IMR-90 (cell line): ENCODE data around the gene USP40. TPM values are rescaled to one million over a fixed set of nuclear protein-coding genes. Genes with fewer than 3 reads are reported as not detected.

ENCODE experiments used
- ATAC-seq: fragments of 200-7000 bp; cut with Tn5 transposase; 2 replicates; pipeline ENCODE4 v1.9.1; 2020; ENCODE audit warnings: low read depth, mild to moderate bottlenecking, moderate library complexity
- BruUV-seq: library from RNA; stranded (reverse); fragments of 400-500 nt; replicated peaks from 2 replicates; lab custom pipeline; 2021; lab: Mats Ljungman, UMichigan
- CTCF ChIA-PET: fragments of 300-600 bp; formaldehyde crosslinking; extraction: SDS; loops from one replicate; lab custom pipeline; 2021; ENCODE audit warnings: antibody characterized with exemption; lab: Yijun Ruan, JAX
- POLR2A ChIA-PET: fragments of 300-600 bp; sonication (Branson Sonifier 250); formaldehyde crosslinking; loops from one replicate; lab custom pipeline; 2022; ENCODE audit warnings: antibody characterized with exemption; ENCODE audit not compliant: unreplicated experiment; lab: Charles Lee
- DNase-seq: peaks from one replicate; pipeline ENCODE4 v3.0.0; 2013
- H2AFZ ChIP-seq: replicated peaks from 2 replicates; pipeline ENCODE3; 2013; ENCODE audit warnings: low read length, mild to moderate bottlenecking; ENCODE audit not compliant: poor library complexity
- H2AK5ac ChIP-seq: 2 replicates; pipeline ENCODE4 v1.6.1; 2013; ENCODE audit warnings: low read depth, low read length, inconsistent platforms
- H2AK9ac ChIP-seq: replicated peaks from 2 replicates; pipeline ENCODE3; 2013; ENCODE audit warnings: mild to moderate bottlenecking, low read depth, low read length, moderate library complexity; ENCODE audit not compliant: poor library complexity
- H2BK120ac ChIP-seq: 2 replicates; pipeline ENCODE4 v1.6.1; 2013; ENCODE audit warnings: low read depth, low read length, inconsistent platforms
- H2BK15ac ChIP-seq: 3 replicates; pipeline ENCODE4 v1.6.1; 2013; ENCODE audit warnings: low read depth, low read length, inconsistent platforms
- H2BK20ac ChIP-seq: 2 replicates; pipeline ENCODE4 v1.6.1; 2013; ENCODE audit warnings: low read depth, mild to moderate bottlenecking, inconsistent platforms, low read length, moderate library complexity
- H2BK5ac ChIP-seq: 2 replicates; pipeline ENCODE4 v1.6.1; 2013; ENCODE audit warnings: mild to moderate bottlenecking, low read depth, low read length, inconsistent platforms; ENCODE audit not compliant: poor library complexity, severe bottlenecking
- H3K14ac ChIP-seq: replicated peaks from 2 replicates; pipeline ENCODE4 v1.6.1; 2013; ENCODE audit warnings: low read depth, low read length, inconsistent platforms
- H3K18ac ChIP-seq: 2 replicates; pipeline ENCODE4 v1.6.1; 2013; ENCODE audit warnings: low read depth, low read length, control low read depth
- H3K23ac ChIP-seq: 2 replicates; pipeline ENCODE4 v1.6.1; 2013; ENCODE audit warnings: low read depth, low read length, inconsistent platforms
- H3K27ac ChIP-seq: 2 replicates; pipeline ENCODE4 v1.5.1; 2013; ENCODE audit warnings: mild to moderate bottlenecking, control low read depth, low read length; ENCODE audit not compliant: insufficient read depth
- H3K27me3 ChIP-seq: 2 replicates; pipeline ENCODE4 v1.6.1; 2013; ENCODE audit warnings: low read length; ENCODE audit not compliant: control insufficient read depth, insufficient read depth
- H3K36me3 ChIP-seq: 2 replicates; pipeline ENCODE4 v1.6.1; 2013; ENCODE audit warnings: low read length, mixed read lengths; ENCODE audit not compliant: control insufficient read depth, insufficient read depth
- H3K4ac ChIP-seq: 2 replicates; pipeline ENCODE4 v1.6.1; 2013; ENCODE audit warnings: low read depth, low read length, inconsistent platforms
- H3K4me1 ChIP-seq: 2 replicates; pipeline ENCODE4 v1.6.1; 2013; ENCODE audit warnings: low read length, mixed read lengths; ENCODE audit not compliant: control insufficient read depth, insufficient read depth
- H3K4me2 ChIP-seq: 2 replicates; pipeline ENCODE4 v1.6.1; 2013; ENCODE audit warnings: low read depth, mild to moderate bottlenecking, control low read depth, low read length, moderate library complexity
- H3K4me3 ChIP-seq: 2 replicates; pipeline ENCODE4 v1.5.1; 2013; ENCODE audit warnings: low read depth, mild to moderate bottlenecking, control low read depth, low read length, moderate library complexity; ENCODE audit not compliant: insufficient read depth
- H3K56ac ChIP-seq: 2 replicates; pipeline ENCODE4 v1.6.1; 2013; ENCODE audit warnings: low read length, inconsistent platforms; ENCODE audit not compliant: insufficient read depth; ENCODE audit errors: extremely low read depth
- H3K79me1 ChIP-seq, 2 experiments: 2 replicates each; pipeline ENCODE4 v1.6.1; 2013; ENCODE audit warnings: low read length in 2 of 2, inconsistent platforms in 1 of 2, low read depth in 1 of 2
- H3K9ac ChIP-seq: 2 replicates; pipeline ENCODE4 v1.6.1; 2013; ENCODE audit warnings: low read depth, low read length, control low read depth
- H3K9me1 ChIP-seq: 2 replicates; pipeline ENCODE4 v1.6.1; 2013; ENCODE audit warnings: low read length, inconsistent platforms; ENCODE audit not compliant: insufficient read depth
- H3K9me3 ChIP-seq: 2 replicates; pipeline ENCODE4 v1.6.1; 2013; ENCODE audit warnings: low read length; ENCODE audit not compliant: control insufficient read depth, insufficient read depth
- H4K20me1 ChIP-seq: 2 replicates; pipeline ENCODE4 v1.6.1; 2013; ENCODE audit warnings: low read length, inconsistent platforms; ENCODE audit not compliant: insufficient read depth
- H4K5ac ChIP-seq: 2 replicates; pipeline ENCODE4 v1.6.1; 2013; ENCODE audit warnings: mild to moderate bottlenecking, low read depth, low read length, control low read depth
- H4K8ac ChIP-seq, 2 experiments: 2 replicates each; pipeline ENCODE4 v1.6.1; 2013; ENCODE audit warnings: low read depth in 2 of 2, low read length in 2 of 2, control low read depth in 1 of 2, inconsistent platforms in 1 of 2
- H4K91ac ChIP-seq: 2 replicates; pipeline ENCODE4 v1.6.1; 2013; ENCODE audit warnings: low read depth, low read length, inconsistent platforms; ENCODE audit not compliant: insufficient read depth
- BHLHE40 ChIP-seq: fragments of 150-350 bp; IDR thresholded peaks from 2 replicates; pipeline ENCODE4 v1.6.1; 2016; ENCODE audit warnings: mild to moderate bottlenecking, low read depth, low read length
- CEBPB ChIP-seq: IDR thresholded peaks from 2 replicates; pipeline ENCODE4 v1.6.1; 2012; ENCODE audit warnings: low read depth, low read length, improper control_type of control experiment
- CHD1 ChIP-seq: IDR thresholded peaks from 2 replicates; pipeline ENCODE4 v1.6.1; 2012; ENCODE audit warnings: low read depth, low read length, improper control_type of control experiment
- CTCF ChIP-seq: conservative IDR thresholded peaks from 2 replicates; pipeline ENCODE4 v1.5.1; 2012; ENCODE audit warnings: mild to moderate bottlenecking, low read depth, low read length, improper control_type of control experiment
- FOS ChIP-seq: fragments of 150-350 bp; IDR thresholded peaks from 2 replicates; pipeline ENCODE4 v1.6.1; 2016; ENCODE audit warnings: low read depth, low read length
- MAFK ChIP-seq: IDR thresholded peaks from 2 replicates; pipeline ENCODE4 v1.6.1; 2012; ENCODE audit warnings: low read depth, low read length, improper control_type of control experiment
- MAZ ChIP-seq: IDR thresholded peaks from 2 replicates; pipeline ENCODE4 v1.6.1; 2012; ENCODE audit warnings: low read depth, mild to moderate bottlenecking, low read length, improper control_type of control experiment, moderate library complexity, borderline replicate concordance
- MXI1 ChIP-seq: IDR thresholded peaks from 2 replicates; pipeline ENCODE4 v1.6.1; 2012; ENCODE audit warnings: low read depth, mild to moderate bottlenecking, low read length, moderate library complexity, borderline replicate concordance
- NFE2L2 ChIP-seq: fragments of 150-350 bp; IDR thresholded peaks from 2 replicates; pipeline ENCODE4 v1.6.1; 2016; ENCODE audit warnings: low read depth, mild to moderate bottlenecking, low read length
- RCOR1 ChIP-seq: IDR thresholded peaks from 2 replicates; pipeline ENCODE4 v1.6.1; 2012; ENCODE audit warnings: mild to moderate bottlenecking, low read length, improper control_type of control experiment; ENCODE audit not compliant: insufficient replicate concordance
- SMC3 ChIP-seq: fragments of 150-350 bp; IDR thresholded peaks from 2 replicates; pipeline ENCODE4 v1.6.1; 2016; ENCODE audit warnings: low read depth, mild to moderate bottlenecking, antibody characterized with exemption, low read length, moderate library complexity
- WGBS, 2 experiments: methylation state at CpG; one replicate each; pipeline versions ENCODE4 v1.1.5 to v1.1.7; 2013; ENCODE audit warnings: missing lambda C conversion rate in 2 of 2; ENCODE audit not compliant: insufficient read length in 1 of 2; ENCODE audit errors: extremely low coverage in 2 of 2; 5-methylcytosine and 5-hydroxymethylcytosine counted together
- dilution Hi-C: fragments of 300-500 bp; cut with HindIII; formaldehyde crosslinking; loops from one replicate; pipeline ENCODE4 v1.14.3; 2018; ENCODE audit warnings: low sequenced_read_pairs; ENCODE audit not compliant: unreplicated experiment
- in situ Hi-C: fragments of 300-500 bp; cut with MboI; formaldehyde crosslinking; loops from 3 replicates; pipeline ENCODE4 v1.14.3; 2019; ENCODE audit warnings: low sequenced_read_pairs, inconsistent platforms, mixed read lengths
- intact Hi-C: fragments of 100-400 bp; cut with micrococcal nuclease; formaldehyde crosslinking; loops from 2 replicates; pipeline ENCODE4 v1.10.0; 2022
- polyA plus RNA-seq, 3 experiments: library from polyadenylated mRNA; depleted of rRNA; stranded (reverse); fragments of >200 nt; gene quantifications; 2 replicates each; pipeline ENCODE4 v1.2.3, GENCODE V29; 2012; ENCODE audit warnings: low replicate concordance in 1 of 3
- total RNA-seq: library from RNA; depleted of rRNA; stranded (reverse); fragments of >200 nt; gene quantifications from 2 replicates; pipeline ENCODE4 v1.2.3, GENCODE V29; 2012
- TF ChIP-seq, protein P1 (sequence below): fragments of 150-350 bp; IDR thresholded peaks from 2 replicates; pipeline ENCODE4 v1.6.1; 2016; ENCODE audit warnings: low read depth, mild to moderate bottlenecking, low read length, moderate library complexity, borderline replicate concordance
- TF ChIP-seq, protein P2 (sequence below): fragments of 150-350 bp; IDR thresholded peaks from 2 replicates; pipeline ENCODE4 v1.6.1; 2017; ENCODE audit warnings: mild to moderate bottlenecking, antibody characterized with exemption, low read length, low read depth

Gene USP40
- total and polyA plus RNA-seq, 2 of the 4 experiments (the other 2 are of a cell fraction), result 30.1 to 30.8 TPM

GRCh38 chr2:233474308-233475160 is 92.0 kb downstream of the USP40 start:
- H3K27me3 ChIP-seq, result no peaks in the 10 kb centered on the region
- intact Hi-C loops (no loop called here), dilution Hi-C loops (no loop called here), in situ Hi-C loops (loop anchor here (25.0 kb wide), 1 partner anchor 363 kb away; no protein-coding TSS in a partner anchor)
- no TSS peak for BruUV-seq
- peak overlapping the region; percentile 49; the same call in 1 of the 2 replicates for H3K18ac ChIP-seq
- no peak; the same call in 1 of the 2 replicates for ATAC-seq
- no peak overlapping the region for H2BK5ac ChIP-seq
- peak overlapping the region; percentile 21; the same call in 1 of the 2 replicates for H3K27ac ChIP-seq
- H2AK9ac ChIP-seq, result no peak overlapping the region
- 90% methylated on average over 15 of the region's 22 CpGs; no CpG with 5 or more reads in 1 of the 2 experiments for WGBS, 2 experiments
- H2AK5ac ChIP-seq, result 0 out of 2 replicates have a peak overlapping the region, but pooled peaks have one; percentile 18
- peak; percentile 44 for DNase-seq
- peaks cover 5% of the 10 kb centered on the region for H3K4me1 ChIP-seq
- H3K9ac ChIP-seq, result no peak overlapping the region
- no peak overlapping the region for H4K91ac ChIP-seq
- ChIA-PET CTCF (no interaction called here), POLR2A (no interaction called here)
- H3K56ac ChIP-seq, result no peak overlapping the region
- H4K20me1 ChIP-seq, result no peaks in the 10 kb centered on the region
- H4K8ac ChIP-seq, result no peak overlapping the region
- H3K4me3 ChIP-seq, result no peak overlapping the region
- no peak overlapping the region for H3K4ac ChIP-seq
- H4K5ac ChIP-seq, result no peak overlapping the region; the same call in 1 of the 2 replicates
- H3K9me3 ChIP-seq, result no peaks in the 10 kb centered on the region
- no peak overlapping the region for H2AFZ ChIP-seq
- H3K79me1 ChIP-seq, result no peaks in the 10 kb centered on the region; a peak in 1 of 4 replicates
- H3K4me2 ChIP-seq, result no peak overlapping the region
- H2BK15ac ChIP-seq, result no peak overlapping the region
- no peak overlapping the region for H2BK20ac ChIP-seq
- no peak overlapping the region for H3K14ac ChIP-seq
- peaks cover 37% of the 10 kb centered on the region; the same call in 1 of the 2 replicates for H3K36me3 ChIP-seq
- H3K9me1 ChIP-seq, result peaks cover 2% of the 10 kb centered on the region; the same call in 1 of the 2 replicates
- no peak overlapping the region for H3K23ac ChIP-seq
- H2BK120ac ChIP-seq, result no peak overlapping the region
- no peak for TF ChIP-seq MAZ
- no peak for TF ChIP-seq CEBPB
- TF ChIP-seq RCOR1, result no peak
- TF ChIP-seq BHLHE40, result no peak
- TF ChIP-seq FOS, result no peak
- no peak for TF ChIP-seq SMC3
- TF ChIP-seq MAFK, result no peak
- TF ChIP-seq MXI1, result no peak
- TF ChIP-seq, protein P1, sequence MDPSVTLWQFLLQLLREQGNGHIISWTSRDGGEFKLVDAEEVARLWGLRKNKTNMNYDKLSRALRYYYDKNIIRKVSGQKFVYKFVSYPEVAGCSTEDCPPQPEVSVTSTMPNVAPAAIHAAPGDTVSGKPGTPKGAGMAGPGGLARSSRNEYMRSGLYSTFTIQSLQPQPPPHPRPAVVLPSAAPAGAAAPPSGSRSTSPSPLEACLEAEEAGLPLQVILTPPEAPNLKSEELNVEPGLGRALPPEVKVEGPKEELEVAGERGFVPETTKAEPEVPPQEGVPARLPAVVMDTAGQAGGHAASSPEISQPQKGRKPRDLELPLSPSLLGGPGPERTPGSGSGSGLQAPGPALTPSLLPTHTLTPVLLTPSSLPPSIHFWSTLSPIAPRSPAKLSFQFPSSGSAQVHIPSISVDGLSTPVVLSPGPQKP, result no peak
- TF ChIP-seq CTCF, result no peak
- TF ChIP-seq, protein P2, sequence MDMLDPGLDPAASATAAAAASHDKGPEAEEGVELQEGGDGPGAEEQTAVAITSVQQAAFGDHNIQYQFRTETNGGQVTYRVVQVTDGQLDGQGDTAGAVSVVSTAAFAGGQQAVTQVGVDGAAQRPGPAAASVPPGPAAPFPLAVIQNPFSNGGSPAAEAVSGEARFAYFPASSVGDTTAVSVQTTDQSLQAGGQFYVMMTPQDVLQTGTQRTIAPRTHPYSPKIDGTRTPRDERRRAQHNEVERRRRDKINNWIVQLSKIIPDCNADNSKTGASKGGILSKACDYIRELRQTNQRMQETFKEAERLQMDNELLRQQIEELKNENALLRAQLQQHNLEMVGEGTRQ, result no peak
- TF ChIP-seq NFE2L2, result no peak
- no peak for TF ChIP-seq CHD1
